Choroid plexus epithelial cell (primary cell): Measurements from ENCODE around the gene VARS2.

Experiments used
- DNase-seq: peaks from one replicate; pipeline ENCODE4 v3.0.0-alpha.2; 2010; ENCODE audit warnings: low read depth
- H3K4me3 ChIP-seq: 2 replicates; pipeline ENCODE4 v1.5.1; 2011; ENCODE audit warnings: low read depth, mild to moderate bottlenecking, control low read depth, low read length, moderate library complexity
- TF ChIP-seq, protein P1 (sequence below): conservative IDR thresholded peaks from 2 replicates; pipeline ENCODE4 v1.5.1; 2011; ENCODE audit warnings: low read depth, mild to moderate bottlenecking, control low read depth, inconsistent platforms, low read length, moderate library complexity

The VARS2 gene

GRCh38 chr6:30885481-30885998, 28.5 kb upstream of the VARS2 start:
- TF ChIP-seq, protein P1, sequence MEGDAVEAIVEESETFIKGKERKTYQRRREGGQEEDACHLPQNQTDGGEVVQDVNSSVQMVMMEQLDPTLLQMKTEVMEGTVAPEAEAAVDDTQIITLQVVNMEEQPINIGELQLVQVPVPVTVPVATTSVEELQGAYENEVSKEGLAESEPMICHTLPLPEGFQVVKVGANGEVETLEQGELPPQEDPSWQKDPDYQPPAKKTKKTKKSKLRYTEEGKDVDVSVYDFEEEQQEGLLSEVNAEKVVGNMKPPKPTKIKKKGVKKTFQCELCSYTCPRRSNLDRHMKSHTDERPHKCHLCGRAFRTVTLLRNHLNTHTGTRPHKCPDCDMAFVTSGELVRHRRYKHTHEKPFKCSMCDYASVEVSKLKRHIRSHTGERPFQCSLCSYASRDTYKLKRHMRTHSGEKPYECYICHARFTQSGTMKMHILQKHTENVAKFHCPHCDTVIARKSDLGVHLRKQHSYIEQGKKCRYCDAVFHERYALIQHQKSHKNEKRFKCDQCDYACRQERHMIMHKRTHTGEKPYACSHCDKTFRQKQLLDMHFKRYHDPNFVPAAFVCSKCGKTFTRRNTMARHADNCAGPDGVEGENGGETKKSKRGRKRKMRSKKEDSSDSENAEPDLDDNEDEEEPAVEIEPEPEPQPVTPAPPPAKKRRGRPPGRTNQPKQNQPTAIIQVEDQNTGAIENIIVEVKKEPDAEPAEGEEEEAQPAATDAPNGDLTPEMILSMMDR: no peak
- peak; percentile 38 for DNase-seq
- H3K4me3 ChIP-seq: peak overlapping the region; percentile 72

- H3K4me3 ChIP-seq: peak overlapping the region; percentile 72
- TF ChIP-seq, protein P1: no peak
- peak; percentile 83 for DNase-seq
Measured at GRCh38 chr6:30885999-30886896, 27.8 kb upstream of the VARS2 start.

DNA sequence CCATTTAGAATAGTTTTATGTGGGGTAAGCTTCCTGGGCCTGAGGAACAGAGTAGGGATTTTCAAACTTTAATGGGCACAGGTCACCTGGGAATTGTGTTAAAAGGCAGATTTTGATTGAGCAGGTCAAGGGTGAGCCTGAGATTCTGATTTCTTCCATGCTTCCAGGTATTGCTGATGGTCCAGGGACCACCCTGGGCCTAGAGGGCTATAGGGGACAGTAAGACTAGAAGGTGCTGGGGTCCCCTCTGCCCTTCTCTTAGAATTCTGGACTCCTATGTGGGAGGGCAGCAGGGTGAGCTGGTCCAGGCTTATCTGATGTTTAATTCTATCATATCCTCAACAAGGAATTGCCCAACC, 27.2 kb upstream of the VARS2 start:
- TF ChIP-seq, protein P1: no peak
- DNase-seq: no peak
- peak overlapping the region; percentile 4 for H3K4me3 ChIP-seq

DNA sequence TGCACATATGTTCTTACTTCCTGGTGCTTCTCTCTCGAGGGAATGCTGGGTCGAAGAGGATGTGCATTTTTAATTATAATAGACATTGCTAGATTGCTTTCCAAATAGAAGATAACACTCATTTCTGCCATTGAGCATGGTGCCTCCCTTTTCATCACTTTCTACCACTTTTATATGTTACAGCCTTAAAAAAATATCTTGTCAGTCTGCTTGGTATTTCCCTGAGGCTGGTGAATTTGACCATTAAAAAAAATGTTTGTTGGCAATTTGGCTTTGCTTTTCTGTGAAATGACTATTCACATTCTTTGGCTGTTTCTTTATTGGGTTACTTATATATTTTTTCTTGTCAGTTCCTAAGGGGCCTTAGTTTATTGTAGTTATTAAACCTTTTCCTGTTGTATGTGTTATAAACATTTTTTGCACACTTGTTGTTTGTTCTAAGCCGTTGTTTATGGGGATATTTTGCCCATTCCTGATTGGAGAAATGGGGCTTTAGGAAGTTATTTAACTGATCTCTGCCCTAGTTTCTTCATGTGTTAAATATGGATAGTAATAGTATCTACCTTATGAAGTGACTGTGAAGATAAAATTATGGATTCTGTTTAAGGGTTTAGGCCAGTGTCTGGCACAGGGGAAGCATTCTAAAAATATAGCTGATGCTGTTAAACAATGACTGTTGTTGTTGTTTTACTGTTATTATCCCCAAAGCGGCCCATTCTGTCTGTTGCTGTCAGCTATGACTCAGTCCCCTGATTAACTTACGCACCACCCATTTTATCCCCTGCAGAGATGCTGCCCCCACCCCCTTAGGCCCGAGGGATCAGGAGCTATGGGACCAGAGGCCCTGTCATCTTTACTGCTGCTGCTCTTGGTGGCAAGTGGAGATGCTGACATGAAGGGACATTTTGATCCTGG, 25.9 kb upstream of the VARS2 start:
- H3K4me3 ChIP-seq: no peak overlapping the region
- peak; percentile 54 for DNase-seq
- TF ChIP-seq, protein P1: no peak

DNA sequence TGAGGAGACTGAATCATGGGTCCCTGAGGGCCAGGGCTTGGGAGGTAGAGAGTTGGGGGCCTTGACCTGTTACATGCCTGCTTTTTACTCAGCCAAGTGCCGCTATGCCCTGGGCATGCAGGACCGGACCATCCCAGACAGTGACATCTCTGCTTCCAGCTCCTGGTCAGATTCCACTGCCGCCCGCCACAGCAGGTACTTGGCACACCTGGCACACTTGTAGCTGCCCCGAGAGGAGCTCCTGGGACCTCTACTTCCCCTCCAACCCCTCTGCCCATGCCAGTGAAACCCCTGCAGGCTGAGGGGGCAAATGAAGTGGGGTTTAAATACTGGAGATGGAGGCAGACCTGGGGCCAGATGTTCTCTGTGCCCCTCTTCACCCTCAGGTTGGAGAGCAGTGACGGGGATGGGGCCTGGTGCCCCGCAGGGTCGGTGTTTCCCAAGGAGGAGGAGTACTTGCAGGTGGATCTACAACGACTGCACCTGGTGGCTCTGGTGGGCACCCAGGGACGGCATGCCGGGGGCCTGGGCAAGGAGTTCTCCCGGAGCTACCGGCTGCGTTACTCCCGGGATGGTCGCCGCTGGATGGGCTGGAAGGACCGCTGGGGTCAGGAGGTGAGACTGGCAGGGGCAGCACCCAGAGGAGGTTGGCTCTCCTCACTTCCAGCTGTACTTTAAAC, 25.1 kb upstream of the VARS2 start:
- H3K4me3 ChIP-seq: no peak overlapping the region
- TF ChIP-seq, protein P1: no peak
- no peak for DNase-seq

DNA sequence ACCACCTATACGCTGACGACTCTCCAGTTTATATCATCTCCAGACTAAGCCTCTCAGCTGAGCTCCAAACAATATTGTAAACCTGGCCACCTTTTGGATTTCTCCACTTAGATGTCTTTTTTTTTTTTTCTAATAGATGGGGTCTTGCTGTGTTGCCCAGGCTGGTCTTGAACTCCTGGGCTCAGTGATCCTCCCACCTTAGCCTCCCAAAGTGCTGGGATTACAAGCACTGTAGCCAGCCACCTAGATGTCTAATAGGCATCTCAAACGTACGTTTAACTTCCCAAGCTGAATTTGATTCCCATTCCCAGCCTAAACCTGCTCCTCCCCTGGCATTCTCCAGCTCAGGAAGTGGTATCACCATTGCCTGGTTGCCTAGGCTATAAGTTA, 24.5 kb upstream of the VARS2 start:
- no peak for DNase-seq
- no peak overlapping the region for H3K4me3 ChIP-seq
- TF ChIP-seq, protein P1: no peak
